GM12878 (cell line): ENCODE measurements around the gene SEMA7A. TPM values are rescaled to one million over a fixed set of nuclear protein-coding genes. Genes with fewer than 3 reads are reported as not detected.

ENCODE experiments used
- CBX5 ChIP-seq: sonication (generic); IDR thresholded peaks from 2 replicates; pipeline ENCODE4 v1.6.1; 2016; ENCODE audit warnings: low read depth, moderate library complexity, mild to moderate bottlenecking, inconsistent platforms
- CREM ChIP-seq: IDR thresholded peaks from 2 replicates; pipeline ENCODE4 v1.6.1; 2014; ENCODE audit warnings: antibody characterized with exemption, low read depth
- EED ChIP-seq: sonication (generic); IDR thresholded peaks from 2 replicates; pipeline ENCODE4 v1.6.1; 2016; ENCODE audit warnings: antibody characterized with exemption, low read depth
- ESRRA ChIP-seq: IDR thresholded peaks from 2 replicates; pipeline ENCODE4 v1.6.1; 2012; ENCODE audit warnings: mild to moderate bottlenecking, low read length, improper control_type of control experiment
- HCFC1 ChIP-seq: fragments of 150-350 bp; IDR thresholded peaks from 2 replicates; pipeline ENCODE4 v1.6.1; 2014; ENCODE audit warnings: low read length
- MEF2A ChIP-seq: IDR thresholded peaks from 2 replicates; pipeline ENCODE4 v1.6.1; 2011; ENCODE audit warnings: low read depth, mild to moderate bottlenecking, low read length, moderate library complexity; ENCODE audit not compliant: insufficient read depth
- SIN3A ChIP-seq: IDR thresholded peaks from 2 replicates; pipeline ENCODE4 v1.6.1; 2012; ENCODE audit warnings: low read depth, low read length, improper control_type of control experiment
- SMC3 ChIP-seq: IDR thresholded peaks from 2 replicates; pipeline ENCODE4 v1.6.1; 2011; ENCODE audit warnings: low read length, improper control_type of control experiment, borderline replicate concordance
- SRF ChIP-seq, 2 experiments: IDR thresholded peaks; 2 replicates each; pipeline ENCODE4 v1.6.1; 2011; ENCODE audit warnings: low read depth in 2 of 2, low read length in 2 of 2, mild to moderate bottlenecking in 1 of 2, moderate library complexity in 1 of 2
- SUZ12 ChIP-seq: fragments of 200-600 bp; sonication (generic); IDR thresholded peaks from one replicate; pipeline ENCODE4 v1.6.1; 2018; ENCODE audit warnings: antibody characterized with exemption, mild to moderate bottlenecking; ENCODE audit not compliant: unreplicated experiment
- polyA plus RNA-seq, 11 experiments: library from polyadenylated mRNA; depleted of rRNA in 4 of 11; unstranded in 6 of 11; stranded (reverse) in 5 of 11; fragments of >200 nt; fragmentation: Nextera tagmentation in 4 of 11; fragmentation: Illumina TruSeq in 1 of 11; extraction: Ambion mirVana in 4 of 11; extraction: Trizol in 1 of 11; gene quantifications; 1 replicate in 1 of 11; 2 replicates in 10 of 11; pipeline versions ENCODE4 v1.2.1 to v1.2.3, GENCODE V29; 2011 to 2016; ENCODE audit warnings: inconsistent platforms in 2 of 11, missing spikeins in 2 of 11, low read depth in 1 of 11
- total RNA-seq, 4 experiments: library from RNA; depleted of rRNA in 3 of 4; stranded (reverse); fragments of >200 nt in 3 of 4; fragmentation: Illumina TruSeq in 1 of 4; extraction: Trizol in 1 of 4; gene quantifications; 2 replicates each; pipeline versions ENCODE4 v1.2.1 to v1.2.3, GENCODE V29; 2013 to 2021
- TF ChIP-seq, protein P1 (sequence below): fragments of 450-650 bp; IDR thresholded peaks from 2 replicates; pipeline ENCODE4 v1.6.1; 2016; ENCODE audit warnings: mild to moderate bottlenecking, moderate library complexity, borderline replicate concordance
- TF ChIP-seq, protein P2 (sequence below): fragments of 450-650 bp; conservative IDR thresholded peaks from 2 replicates; pipeline ENCODE4 v1.6.1; 2017; ENCODE audit warnings: mild to moderate bottlenecking, moderate library complexity

Gene SEMA7A
- total and polyA plus RNA-seq, 10 of the 15 experiments (the other 5 are each of a cell fraction or from before 2014, with no cell fraction given), result 0.08 to 112 (median 53.5) TPM

GRCh38 chr15:74444106-74445062 lies 10.6 kb upstream of the SEMA7A start (continued):
- TF ChIP-seq, protein P1, sequence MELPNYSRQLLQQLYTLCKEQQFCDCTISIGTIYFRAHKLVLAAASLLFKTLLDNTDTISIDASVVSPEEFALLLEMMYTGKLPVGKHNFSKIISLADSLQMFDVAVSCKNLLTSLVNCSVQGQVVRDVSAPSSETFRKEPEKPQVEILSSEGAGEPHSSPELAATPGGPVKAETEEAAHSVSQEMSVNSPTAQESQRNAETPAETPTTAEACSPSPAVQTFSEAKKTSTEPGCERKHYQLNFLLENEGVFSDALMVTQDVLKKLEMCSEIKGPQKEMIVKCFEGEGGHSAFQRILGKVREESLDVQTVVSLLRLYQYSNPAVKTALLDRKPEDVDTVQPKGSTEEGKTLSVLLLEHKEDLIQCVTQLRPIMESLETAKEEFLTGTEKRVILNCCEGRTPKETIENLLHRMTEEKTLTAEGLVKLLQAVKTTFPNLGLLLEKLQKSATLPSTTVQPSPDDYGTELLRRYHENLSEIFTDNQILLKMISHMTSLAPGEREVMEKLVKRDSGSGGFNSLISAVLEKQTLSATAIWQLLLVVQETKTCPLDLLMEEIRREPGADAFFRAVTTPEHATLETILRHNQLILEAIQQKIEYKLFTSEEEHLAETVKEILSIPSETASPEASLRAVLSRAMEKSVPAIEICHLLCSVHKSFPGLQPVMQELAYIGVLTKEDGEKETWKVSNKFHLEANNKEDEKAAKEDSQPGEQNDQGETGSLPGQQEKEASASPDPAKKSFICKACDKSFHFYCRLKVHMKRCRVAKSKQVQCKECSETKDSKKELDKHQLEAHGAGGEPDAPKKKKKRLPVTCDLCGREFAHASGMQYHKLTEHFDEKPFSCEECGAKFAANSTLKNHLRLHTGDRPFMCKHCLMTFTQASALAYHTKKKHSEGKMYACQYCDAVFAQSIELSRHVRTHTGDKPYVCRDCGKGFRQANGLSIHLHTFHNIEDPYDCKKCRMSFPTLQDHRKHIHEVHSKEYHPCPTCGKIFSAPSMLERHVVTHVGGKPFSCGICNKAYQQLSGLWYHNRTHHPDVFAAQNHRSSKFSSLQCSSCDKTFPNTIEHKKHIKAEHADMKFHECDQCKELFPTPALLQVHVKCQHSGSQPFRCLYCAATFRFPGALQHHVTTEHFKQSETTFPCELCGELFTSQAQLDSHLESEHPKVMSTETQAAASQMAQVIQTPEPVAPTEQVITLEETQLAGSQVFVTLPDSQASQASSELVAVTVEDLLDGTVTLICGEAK, result no peak
- TF ChIP-seq MEF2A (no peak), ESRRA (no peak), SUZ12 (no peak), CREM (no peak), SMC3 (no peak), EED (no peak), HCFC1 (no peak), CBX5 (no peak), SRF (IDR thresholded peaks at IDR 0.05; ENCODE audit: low read depth in 2 of 2, low read length in 2 of 2) (no peak), SIN3A (no peak)
- TF ChIP-seq, protein P2, sequence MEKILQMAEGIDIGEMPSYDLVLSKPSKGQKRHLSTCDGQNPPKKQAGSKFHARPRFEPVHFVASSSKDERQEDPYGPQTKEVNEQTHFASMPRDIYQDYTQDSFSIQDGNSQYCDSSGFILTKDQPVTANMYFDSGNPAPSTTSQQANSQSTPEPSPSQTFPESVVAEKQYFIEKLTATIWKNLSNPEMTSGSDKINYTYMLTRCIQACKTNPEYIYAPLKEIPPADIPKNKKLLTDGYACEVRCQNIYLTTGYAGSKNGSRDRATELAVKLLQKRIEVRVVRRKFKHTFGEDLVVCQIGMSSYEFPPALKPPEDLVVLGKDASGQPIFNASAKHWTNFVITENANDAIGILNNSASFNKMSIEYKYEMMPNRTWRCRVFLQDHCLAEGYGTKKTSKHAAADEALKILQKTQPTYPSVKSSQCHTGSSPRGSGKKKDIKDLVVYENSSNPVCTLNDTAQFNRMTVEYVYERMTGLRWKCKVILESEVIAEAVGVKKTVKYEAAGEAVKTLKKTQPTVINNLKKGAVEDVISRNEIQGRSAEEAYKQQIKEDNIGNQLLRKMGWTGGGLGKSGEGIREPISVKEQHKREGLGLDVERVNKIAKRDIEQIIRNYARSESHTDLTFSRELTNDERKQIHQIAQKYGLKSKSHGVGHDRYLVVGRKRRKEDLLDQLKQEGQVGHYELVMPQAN, result no peak
